HFF-Myc (cell line): ENCODE results near the gene TIAM1.

Experiments used
- DNase-seq: peaks from one replicate; pipeline ENCODE4 v3.0.0-alpha.2; 2011; ENCODE audit warnings: low read depth; ENCODE audit errors: extremely low read depth
- H3K4me3 ChIP-seq: replicated peaks from 2 replicates; pipeline ENCODE4 v1.5.1; 2011; ENCODE audit warnings: low read depth, mild to moderate bottlenecking, control low read depth, low read length
- TF ChIP-seq, protein P1 (sequence below): IDR thresholded peaks from 2 replicates; pipeline ENCODE4 v1.5.1; 2012; ENCODE audit warnings: mild to moderate bottlenecking, low read depth, low read length, control low read depth; ENCODE audit errors: missing control alignments

TIAM1 gene

GRCh38 chr21:31329456-31330143, 14.5 kb downstream of the TIAM1 start:
- TF ChIP-seq, protein P1, sequence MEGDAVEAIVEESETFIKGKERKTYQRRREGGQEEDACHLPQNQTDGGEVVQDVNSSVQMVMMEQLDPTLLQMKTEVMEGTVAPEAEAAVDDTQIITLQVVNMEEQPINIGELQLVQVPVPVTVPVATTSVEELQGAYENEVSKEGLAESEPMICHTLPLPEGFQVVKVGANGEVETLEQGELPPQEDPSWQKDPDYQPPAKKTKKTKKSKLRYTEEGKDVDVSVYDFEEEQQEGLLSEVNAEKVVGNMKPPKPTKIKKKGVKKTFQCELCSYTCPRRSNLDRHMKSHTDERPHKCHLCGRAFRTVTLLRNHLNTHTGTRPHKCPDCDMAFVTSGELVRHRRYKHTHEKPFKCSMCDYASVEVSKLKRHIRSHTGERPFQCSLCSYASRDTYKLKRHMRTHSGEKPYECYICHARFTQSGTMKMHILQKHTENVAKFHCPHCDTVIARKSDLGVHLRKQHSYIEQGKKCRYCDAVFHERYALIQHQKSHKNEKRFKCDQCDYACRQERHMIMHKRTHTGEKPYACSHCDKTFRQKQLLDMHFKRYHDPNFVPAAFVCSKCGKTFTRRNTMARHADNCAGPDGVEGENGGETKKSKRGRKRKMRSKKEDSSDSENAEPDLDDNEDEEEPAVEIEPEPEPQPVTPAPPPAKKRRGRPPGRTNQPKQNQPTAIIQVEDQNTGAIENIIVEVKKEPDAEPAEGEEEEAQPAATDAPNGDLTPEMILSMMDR, result no peak
- DNase-seq, result no peak
- H3K4me3 ChIP-seq, result no peak overlapping the region

DNA sequence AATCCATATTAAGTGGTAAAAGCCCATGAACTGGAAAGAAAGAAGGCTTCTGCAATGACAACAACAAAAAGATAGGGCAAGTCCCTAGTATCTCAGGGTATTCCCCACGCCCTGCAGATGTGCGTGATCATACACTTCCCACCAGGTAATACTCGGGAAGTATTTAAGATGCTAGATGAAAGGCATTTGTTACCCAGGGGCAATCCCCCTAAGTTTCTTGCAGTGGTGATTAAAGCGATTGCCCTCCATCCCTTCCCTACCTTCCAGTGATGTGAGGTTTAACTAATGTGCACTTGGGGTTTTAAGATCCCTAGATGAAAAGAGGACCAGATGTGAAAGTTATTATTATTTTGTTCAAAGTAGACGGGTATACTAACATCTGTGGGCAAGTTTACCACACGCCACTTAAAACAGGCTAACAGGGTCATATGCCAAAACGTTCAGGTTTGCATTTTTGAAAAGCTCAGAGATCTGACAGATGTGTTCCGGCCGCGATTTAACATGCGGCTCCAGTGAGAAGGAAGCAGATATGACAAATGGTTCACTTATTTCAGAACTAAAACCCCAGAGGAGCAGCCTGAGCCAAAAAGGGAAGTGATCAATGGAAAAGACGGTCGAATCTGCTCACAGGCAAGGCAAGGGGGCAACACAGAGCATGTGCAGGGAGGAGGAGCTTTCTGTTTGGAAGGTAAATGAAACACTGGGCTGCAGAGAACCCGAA, 17.4 kb downstream of the TIAM1 start:
- DNase-seq, result no peak
- H3K4me3 ChIP-seq, result no peak overlapping the region
- TF ChIP-seq, protein P1, result no peak

DNA sequence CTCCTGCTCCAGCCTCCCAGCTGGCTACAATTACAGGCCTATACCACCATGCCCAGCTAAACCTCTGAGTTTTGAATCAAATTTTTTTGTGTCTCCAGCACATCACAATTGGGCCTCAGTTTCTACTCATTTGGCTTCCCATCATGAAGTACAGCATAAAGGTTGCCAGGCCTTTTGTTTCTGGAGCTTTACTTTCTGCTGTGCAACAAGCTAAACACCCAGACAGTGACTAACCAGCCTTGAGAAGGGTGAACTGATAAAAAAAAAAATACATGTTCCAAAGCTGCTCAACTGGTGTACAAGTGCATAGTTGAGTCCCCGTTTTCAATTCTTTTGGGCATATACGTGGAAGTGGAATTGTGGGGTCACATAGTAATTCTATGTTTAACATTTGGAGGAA, 25.1 kb downstream of the TIAM1 start:
- TF ChIP-seq, protein P1, result no peak
- DNase-seq, result no peak
- no peak overlapping the region for H3K4me3 ChIP-seq

GRCh38 chr21:31317688-31318087, 26.4 kb downstream of the TIAM1 start:
- TF ChIP-seq, protein P1, result no peak
- H3K4me3 ChIP-seq, result no peak overlapping the region
- no peak for DNase-seq

GRCh38 chr21:31316488-31317169, 27.4 kb downstream of the TIAM1 start:
- no peak for DNase-seq
- TF ChIP-seq, protein P1, result no peak
- H3K4me3 ChIP-seq, result no peak overlapping the region

- TF ChIP-seq, protein P1, result no peak
- DNase-seq, result no peak
- H3K4me3 ChIP-seq, result no peak overlapping the region
Observed at GRCh38 chr21:31316072-31316471, 28.0 kb downstream of the TIAM1 start.
